DMS53 (cell line): ENCODE measurements around the gene CGRRF1.

Experiments
- DNase-seq: peaks from one replicate; lab custom pipeline; 2025; lab: John Stamatoyannopoulos, UW

CGRRF1 gene

DNA sequence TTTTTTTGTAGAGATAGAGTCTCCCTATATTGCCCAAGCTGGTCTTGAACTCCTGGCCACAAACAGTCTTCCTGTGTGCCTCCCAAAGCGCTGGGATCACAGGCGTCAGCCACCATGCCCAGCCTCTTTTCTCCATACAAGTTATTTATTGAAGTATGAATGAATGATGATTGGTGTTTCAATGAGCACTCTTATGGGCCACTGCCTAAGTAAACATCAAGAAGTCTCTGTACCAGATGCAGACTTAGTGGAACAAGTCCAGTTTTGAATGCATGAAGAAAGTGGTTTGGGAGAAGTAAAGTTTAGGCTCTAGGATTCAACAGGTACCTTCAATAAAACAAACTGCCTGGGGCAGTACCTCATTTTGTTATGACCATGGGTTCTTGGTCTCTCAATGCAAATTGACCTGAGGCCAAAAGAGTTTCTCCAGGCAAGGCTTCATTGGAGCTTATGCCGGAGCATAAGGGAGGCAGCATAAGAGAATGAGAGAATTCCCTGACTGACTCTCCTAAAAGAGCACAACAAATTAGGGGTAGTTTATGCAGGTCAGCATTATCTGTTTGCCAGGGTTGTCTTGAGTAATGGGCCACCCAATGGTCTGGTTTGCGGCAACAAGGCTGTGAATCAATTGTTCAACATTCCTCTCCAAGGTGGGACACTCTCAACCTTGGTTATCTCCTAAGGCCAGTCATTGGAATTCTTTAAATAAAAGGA is 19.8 kb upstream of the CGRRF1 start:
- DNase-seq: peak; percentile 30

DNA sequence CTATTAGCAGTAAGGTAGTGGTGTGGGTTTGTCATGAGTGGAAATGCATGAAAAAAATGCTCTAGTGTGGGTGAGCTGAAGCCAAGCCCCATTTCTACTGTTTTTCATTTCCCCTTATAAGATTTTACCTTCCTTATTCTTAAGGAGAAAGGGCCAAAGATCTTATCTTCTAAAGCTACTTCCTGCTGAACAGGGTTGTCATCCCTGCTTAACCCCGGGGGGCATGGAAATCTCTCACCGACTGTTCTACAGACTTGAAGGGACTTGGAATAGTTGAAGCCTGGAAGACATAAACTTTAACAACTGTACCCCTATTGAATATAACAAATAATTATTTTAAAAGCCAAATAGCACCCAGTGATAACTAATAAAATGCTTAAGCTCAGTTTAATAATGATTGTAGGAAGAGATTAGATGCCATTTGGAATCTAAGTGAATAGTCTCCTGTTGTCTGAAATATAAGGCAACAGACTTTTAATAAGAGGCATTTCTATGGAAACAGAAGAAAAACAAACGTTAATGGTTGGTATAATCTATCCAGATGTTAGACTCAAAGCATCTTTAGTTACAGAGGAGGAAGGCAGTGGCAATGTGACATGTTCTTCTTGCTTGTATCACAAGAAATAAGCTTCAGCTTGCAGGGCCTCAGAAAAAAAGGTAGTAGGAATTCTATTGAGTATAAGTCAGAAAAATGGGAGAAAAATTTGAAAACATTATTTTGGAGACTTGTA is 19.1 kb upstream of the CGRRF1 start:
- no peak for DNase-seq

DNA sequence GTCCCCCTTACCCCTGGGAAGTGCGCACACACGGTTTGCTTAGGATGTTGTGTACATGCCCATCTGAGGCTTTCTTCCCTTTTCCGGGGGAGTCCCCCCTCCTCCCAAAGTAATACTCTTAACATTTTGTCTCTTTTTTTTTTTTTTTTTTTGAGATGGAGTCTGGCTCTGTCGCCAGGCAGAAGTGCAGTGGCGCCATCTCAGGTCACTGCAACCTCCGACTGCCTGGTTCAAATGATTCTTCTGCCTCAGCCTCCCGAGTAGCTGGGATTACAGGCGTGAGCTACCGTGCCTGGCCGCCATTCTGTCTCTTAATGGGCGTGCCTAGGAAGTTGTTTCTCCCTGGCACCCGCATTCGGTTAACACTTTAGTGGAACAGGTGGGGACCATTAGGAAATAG is 16.4 kb upstream of the CGRRF1 start:
- peak; percentile 22 for DNase-seq

DNA sequence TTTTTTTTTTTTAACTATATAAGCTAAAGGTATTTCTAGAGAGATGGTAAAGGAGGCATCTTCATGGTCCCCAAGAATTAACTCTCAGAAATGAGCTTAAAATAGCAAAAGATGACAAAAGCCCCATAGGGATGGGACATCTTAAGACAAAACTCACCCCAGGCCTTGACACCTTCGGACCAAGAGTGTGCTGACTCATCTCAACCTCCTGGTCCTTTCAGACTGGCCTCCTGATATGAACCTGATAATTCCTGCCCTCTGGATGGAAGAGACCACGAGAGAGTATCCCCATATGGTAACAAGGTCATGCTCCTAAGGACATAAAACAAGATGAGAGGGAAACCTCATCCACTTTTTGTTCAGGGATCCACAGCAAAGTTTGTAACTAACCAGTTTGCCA is 12.5 kb upstream of the CGRRF1 start:
- no peak for DNase-seq

DNA sequence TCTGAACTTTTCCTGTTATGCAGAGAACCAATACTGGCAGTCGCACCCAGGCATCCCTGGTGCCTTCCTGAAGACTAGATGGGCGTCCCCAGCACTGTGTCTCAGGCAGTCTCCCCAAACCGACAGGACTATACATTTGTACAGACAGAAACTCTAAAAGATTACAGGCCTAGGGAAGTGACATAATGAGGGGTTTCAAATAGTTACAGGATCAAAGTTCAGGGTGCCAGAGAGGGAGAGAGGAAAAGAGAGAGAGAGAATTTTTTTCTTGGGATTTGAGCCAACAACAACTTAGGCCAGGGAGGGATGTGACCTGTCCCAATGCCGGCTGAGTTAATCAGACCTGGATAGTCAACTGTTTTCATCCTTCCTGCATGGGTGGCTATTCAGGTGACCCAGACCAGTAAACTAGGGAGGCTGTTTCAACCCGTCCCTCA is 11.6 kb upstream of the CGRRF1 start:
- DNase-seq: no peak

DNA sequence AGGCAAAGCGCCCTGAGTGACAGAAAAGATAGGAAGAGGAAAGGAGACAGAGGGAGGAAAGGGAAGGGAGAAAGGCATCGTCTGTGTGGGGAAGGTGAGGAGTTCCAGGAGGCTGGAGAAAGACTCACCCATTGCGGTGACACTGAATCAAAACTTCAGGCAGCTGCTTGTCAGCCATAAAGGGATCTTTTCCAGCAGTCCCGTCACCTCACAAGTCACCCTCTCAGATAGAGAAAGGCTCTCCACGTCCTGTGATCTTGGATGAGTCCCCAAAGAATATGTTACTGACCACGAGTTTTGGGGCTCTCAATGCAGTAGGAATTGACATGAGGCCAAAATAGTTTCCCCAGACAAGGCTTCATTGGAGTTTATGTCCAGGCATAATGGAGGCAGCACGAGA is 11.1 kb upstream of the CGRRF1 start:
- no peak for DNase-seq

DNA sequence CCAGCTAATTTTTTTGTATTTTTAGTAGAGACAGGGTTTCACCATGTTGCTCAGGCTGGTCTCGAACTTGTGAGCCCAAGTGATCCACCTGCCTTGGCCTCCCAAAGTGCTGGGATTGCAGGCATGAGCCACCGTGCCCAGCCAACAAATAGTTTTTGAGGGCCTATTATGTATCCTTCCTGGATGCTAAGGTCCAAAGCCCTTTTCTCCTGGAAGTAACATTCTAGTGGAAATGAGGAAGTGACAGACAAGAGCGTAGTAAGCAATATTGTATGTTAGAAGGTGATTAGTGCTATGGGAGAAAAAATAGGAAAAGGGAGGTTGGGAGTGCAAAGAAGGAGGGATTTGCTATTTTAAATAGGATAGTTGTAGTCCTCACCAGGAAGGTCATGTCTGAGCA is 9.0 kb upstream of the CGRRF1 start:
- no peak for DNase-seq

DNA sequence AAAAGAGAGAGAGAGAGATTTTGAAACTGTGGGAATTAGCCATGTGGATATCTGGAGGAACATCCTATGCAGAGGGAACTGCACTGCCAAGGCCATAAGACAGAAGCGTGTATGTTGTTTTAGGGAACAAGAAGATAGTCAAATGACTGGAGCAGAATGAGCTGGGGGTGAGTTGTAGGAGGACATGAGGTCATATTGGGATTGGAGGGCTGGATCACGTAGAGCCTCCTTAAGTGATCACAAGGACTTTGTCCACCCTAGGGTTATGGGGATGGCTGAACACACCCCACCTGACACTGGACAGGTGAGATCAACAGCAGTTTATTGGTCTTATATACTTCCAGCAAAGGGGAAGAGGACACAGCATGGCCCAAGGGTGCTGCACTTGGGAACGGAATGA is 8.2 kb upstream of the CGRRF1 start:
- no peak for DNase-seq

DNA sequence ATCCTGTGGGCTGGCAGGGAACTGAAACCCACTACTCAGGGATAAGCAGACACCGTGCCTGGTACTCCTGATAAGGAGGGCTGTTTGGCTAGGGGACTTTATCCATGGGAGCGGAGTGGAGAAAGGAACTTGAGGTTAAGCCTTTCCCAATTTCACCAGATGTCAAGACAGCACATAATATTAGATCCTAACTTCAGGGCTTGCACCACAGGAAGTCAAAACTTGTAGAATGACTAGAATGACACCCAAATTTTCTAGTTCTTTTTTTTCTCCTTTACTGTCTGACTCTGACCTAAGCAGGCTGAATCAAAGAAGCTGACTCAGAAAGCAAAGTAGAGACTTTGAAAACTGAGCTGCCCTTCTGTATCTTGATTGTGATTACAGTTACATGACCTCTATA is 7.1 kb upstream of the CGRRF1 start:
- no peak for DNase-seq

DNA sequence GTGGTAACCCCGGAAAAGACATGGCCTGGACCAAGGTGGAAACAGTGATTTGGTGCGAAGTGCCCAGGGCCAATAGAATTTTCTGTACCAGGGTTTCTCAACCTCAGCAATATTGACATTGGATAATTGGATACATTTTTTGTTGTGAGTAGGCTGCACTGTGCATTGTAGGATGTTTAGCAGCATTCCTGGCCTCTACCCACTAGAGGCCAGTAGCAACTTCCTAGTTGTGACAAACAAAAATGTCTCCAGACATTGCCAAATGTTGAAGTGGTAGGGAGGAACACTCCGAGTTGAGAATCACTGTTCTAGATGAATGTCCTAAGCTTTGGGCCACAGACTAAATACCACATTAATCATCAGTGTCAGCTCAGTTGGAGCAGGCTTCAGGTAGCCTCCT is 6.2 kb upstream of the CGRRF1 start:
- DNase-seq: no peak

DNA sequence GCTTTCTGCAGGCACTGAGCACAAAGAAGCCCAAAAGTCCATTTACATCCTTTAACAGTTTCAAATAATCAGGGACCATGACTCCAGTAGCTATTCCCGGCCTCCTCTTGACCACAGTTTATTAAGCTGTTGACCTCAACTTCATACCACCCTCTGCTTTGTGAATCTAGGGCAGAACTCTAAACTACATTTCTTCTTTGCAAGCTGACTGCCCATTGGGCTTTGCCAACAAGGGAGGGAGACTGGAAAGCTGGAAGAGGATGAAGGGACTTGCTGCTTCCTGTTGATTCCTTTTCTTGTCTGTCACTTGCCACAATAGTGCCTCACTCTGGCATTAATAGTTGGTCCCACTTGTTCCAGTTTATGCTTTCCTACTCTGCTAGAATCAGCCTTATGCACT is 2.7 kb downstream of the CGRRF1 start:
- DNase-seq: no peak

DNA sequence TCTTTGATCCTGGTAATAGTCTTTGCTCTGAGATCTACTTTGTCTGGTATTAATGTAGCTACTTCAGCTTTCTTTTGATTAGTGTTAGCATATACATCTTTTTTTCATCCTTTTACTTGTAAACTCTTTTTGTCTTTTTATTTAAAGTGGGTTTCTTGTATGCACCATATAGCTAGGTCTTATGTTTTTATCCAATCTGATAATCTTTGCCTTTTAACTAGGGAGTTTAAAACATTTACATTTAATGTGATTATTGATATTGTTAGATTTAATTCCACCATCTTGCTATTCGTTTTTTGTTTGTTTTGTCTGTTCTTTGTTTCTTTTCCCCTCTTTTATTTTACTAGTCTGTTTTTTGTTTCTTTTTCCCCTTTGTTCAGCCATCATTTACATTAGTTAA is 6.0 kb downstream of the CGRRF1 start:
- DNase-seq: no peak

DNA sequence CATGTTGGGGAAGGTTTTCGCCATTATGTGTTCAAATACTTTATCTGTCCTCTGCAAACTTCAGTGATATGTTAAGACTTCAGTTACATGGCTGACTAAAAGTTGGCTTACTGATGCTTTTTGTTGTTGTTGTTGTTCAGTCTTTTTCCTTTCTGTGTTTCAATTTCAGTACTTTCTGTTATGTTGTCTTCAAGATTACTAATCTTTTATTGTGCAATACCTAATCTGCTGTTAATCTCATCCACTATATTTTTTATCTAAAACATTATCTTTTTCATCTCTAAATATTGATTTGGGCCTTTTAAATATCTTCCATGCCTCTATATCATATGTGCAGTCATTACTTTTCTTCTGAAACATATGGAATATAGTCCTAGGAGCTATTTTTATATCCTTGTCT is 7.0 kb downstream of the CGRRF1 start:
- no peak for DNase-seq

DNA sequence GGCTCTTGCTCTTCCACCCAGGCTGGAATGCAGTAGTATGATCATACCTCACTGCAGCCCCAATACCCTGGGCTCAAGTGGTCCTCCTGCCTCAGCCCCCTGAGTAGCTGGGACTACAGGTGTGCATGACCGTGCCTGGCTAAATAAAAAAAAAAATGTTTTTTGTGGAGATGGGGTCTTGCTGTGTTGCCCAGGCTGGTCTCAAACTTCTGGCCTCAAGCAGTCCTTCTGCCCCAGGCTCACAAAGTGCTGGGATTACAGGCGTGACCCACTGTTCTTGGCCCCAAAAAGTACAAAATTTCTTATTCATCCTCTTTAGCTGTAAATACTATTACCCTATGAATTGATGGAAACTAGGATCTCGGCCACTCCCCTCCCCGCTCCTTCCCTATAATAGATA is 14.7 kb downstream of the CGRRF1 start:
- DNase-seq: no peak

DNA sequence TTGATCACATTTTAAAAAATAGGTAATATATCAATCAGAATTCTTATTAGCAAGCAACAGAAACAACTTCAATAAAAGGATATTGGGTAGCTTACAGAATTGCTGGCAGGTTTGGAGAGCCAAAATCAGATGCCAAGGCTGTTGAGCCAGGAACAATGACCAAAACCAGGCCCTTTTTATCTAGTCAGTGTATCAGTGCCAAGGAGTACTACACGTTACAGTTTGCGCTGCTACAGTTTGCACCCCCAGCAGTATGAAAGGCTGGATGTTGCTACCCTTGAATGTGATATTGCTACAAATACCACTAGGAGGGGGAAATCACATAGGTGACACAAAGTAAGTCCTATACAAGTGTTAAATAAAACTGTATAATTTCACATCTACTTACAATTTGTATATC is 19.3 kb downstream of the CGRRF1 start:
- no peak for DNase-seq

DNA sequence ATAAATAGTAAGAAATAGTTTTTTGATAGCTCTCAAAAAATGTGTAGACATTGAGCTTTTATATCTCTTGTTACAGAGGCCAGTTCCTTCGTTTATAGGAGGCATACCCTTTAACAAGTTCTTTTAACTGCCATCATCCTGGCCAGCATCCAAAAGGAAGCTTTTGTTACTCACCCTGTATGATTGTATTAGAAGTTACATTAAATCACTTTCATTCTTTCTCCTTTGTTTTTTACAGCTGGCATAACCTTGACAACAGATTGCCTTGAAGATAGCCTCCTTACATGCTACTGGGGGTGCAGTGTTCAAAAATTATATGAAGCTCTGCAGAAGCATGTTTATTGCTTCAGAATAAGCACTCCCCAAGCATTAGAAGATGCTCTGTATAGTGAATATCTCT is 20.1 kb downstream of the CGRRF1 start:
- no peak for DNase-seq

DNA sequence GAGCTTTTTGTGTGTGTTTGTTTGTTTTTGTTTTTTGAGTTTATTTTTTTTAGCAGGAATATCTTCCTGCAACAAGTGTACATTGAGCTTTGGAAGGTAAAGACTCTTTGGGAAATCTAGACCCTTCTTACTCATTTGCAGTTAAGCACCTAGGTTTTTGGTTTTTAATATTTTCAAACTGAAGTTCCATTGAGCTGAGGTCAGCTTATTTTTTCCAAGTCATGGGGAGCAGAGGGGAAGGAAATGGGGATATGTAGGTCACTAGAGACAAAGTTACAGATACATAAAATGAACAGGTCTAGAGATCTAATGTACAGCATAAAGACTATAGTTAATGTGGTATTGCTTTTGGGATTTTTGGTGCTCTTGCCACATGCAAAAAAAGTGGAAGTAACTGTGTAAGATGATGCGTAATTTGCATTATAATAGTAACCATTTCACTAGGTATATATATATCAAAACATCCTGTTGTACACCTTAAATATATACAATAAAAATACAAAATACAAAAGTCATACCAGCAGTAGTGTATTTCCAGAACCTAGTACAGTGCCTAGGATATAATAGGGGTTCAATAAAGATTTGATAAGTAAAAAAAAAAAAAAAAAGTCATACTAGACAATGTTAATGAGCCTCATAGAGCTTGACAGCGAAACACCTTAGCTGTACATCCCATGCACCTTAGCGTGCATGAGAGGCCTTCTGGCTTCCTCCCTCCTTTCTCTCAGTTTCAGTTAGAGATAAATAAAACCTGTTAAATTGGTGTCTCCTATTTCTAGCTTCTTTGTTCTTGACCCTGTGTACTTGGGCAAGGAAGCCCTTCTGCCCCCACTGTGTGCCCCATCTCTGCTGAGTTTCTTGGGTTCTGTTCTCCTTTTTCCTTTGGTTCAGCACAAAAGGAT is 22.7 kb downstream of the CGRRF1 start:
- DNase-seq: no peak

DNA sequence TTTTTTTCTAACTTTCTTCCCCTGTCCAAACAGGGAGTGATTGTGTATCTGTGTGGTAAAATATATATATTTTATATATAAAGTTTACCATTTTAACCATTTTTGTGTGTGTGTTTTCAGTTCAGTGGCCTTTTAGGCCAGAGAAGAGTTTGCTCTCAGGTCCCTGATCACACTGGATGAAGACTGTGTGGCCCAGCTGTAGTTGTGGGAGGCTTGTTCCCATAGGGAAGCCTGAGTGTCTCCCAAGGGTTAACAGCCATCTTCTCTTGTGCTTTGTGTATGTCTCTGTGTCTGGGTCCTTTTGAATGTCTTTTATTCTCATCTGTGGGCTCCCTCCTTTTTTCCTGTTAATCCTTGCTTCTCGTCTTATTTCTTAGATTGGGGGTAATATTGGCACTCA is 23.4 kb downstream of the CGRRF1 start:
- no peak for DNase-seq

DNA sequence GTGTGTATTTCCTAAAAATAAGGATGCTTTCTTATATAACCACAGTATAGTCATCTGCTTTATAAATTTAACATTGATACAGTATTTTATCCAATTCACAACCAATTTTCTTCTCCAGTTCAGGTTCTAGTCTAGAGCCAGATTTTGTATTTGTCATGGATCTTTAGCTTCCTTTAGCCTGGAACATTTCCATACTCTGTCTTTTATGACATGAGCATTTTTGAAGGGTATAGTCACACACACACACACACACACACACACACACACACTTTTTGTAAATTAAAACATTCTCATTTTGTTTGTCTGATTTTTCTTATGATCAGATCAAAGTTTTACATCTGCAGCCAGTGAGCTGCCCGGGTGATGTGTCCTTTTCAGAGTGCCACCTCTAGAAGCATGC is 25.4 kb downstream of the CGRRF1 start:
- no peak for DNase-seq

DNA sequence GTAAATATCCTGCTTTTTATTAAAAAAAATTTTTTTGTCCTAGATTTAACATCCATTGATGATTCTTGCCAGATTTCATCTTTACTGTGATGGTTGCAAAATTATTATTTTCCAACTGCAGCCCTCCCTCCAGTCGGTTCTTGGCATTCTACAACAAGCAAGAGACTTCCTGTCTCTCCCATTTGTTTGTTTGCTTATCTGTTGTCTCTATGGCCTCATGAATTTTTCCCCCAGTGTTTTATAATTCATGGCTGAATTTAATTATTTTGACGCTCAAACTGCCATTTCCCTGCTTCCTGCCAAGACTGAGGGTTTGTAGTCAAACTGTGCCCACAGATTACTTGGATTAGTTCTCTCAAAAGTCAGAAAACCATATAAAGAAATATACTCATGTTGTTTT is 25.9 kb downstream of the CGRRF1 start:
- no peak for DNase-seq

DNA sequence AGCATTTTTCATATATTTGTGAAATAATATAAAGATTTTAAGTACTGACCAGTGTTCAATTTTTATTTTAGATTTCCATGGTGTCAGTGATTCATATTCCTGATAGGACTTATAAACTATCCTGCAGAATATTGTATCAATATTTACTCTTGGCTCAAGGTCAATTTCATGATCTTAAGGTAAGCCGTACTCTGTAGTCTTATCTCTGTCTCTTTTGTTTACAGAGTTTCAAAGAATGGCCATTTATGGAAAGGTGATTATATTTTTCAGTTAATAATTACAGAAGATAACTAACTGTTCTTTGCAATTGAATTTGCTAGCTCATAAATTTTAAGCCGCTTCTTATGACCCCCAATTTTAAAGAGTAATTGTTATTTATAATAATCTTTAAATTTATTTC is 27.9 kb downstream of the CGRRF1 start:
- peak; percentile 28 for DNase-seq

DNA sequence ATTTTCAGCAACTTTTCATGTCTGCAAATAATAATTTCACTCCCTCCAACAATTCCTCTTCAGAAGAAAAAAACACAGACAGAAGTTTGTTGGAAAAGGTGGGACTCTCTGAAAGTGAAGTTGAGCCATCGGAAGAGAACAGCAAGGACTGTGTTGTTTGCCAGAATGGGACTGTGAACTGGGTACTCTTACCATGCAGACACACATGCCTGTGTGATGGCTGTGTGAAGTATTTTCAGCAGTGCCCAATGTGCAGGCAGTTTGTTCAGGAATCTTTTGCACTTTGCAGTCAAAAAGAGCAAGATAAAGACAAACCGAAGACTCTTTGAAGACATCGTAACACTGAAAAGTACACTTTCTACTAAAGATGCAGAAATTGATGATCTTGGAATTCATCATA is 28.3 kb downstream of the CGRRF1 start:
- peak; percentile 15 for DNase-seq

DNA sequence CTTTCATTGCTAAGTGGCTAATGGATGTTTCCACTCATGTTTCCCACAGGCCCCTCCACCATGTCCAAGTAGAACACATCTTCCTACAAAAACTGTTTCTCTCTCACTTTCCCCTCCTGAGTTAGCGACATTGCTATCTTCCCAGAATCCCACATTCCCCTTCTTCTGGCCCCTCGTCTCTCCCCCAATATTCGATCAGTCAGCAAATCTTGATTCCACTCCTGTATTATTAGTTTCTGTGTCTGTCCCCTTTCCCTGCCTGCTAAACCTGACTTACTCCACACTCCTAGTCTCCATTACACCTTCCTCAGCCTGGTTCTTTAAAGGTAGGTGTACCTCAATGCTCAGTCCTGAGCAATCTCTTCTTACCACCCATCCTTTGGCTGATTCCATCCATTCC is 37.9 kb downstream of the CGRRF1 start:
- DNase-seq: no peak
